OCI-LY3 (cell line): Measurements from ENCODE around the gene JMJD6.

Experiments
- H2AFZ ChIP-seq: fragments of 200-600, 300-600 bp; shearing (Covaris generic); 2 replicates; pipeline ENCODE4 v1.6.0; 2014; ENCODE audit warnings: antibody characterized with exemption, low read depth, low read length
- H3K27ac ChIP-seq: fragments of 200-600, 300-600 bp; sonication (generic); 2 replicates; pipeline ENCODE4 v1.5.1; 2014; ENCODE audit warnings: mild to moderate bottlenecking, low read length, moderate library complexity, mixed read lengths
- H3K27me3 ChIP-seq: fragments of 200-600, 300-600 bp; sonication (generic); 2 replicates; pipeline ENCODE4 v1.6.1; 2014; ENCODE audit warnings: low read depth, low read length, mixed read lengths
- H3K36me3 ChIP-seq: fragments of 200-600, 300-600 bp; sonication (generic); replicated peaks from 2 replicates; pipeline ENCODE3; 2014; ENCODE audit warnings: low read depth, low read length, mixed read lengths
- H3K4me1 ChIP-seq: fragments of 300-600, 200-600 bp; sonication (generic); 2 replicates; pipeline ENCODE4 v1.6.1; 2014; ENCODE audit warnings: low read length, mixed read lengths
- H3K4me2 ChIP-seq: fragments of 200-600, 300-600 bp; sonication (generic); 2 replicates; pipeline ENCODE4 v1.6.1; 2014; ENCODE audit warnings: low read length, mixed read lengths
- H3K4me3 ChIP-seq: fragments of 300-600, 200-600 bp; sonication (generic); 2 replicates; pipeline ENCODE4 v1.5.1; 2014; ENCODE audit warnings: antibody characterized with exemption, mild to moderate bottlenecking, low read length, moderate library complexity
- H3K79me2 ChIP-seq: fragments of 300-600, 200-600 bp; shearing (Covaris generic); 2 replicates; pipeline ENCODE4 v1.6.1; 2014; ENCODE audit warnings: mild to moderate bottlenecking, low read length, mixed read lengths
- H3K9ac ChIP-seq: fragments of 300-600, 200-600 bp; shearing (Covaris generic); 2 replicates; pipeline ENCODE4 v1.6.0; 2014; ENCODE audit warnings: mild to moderate bottlenecking, low read length, moderate library complexity
- H3K9me3 ChIP-seq: fragments of 200-600, 300-600 bp; shearing (Covaris generic); 2 replicates; pipeline ENCODE4 v1.6.1; 2014; ENCODE audit warnings: low read length, mixed read lengths; ENCODE audit not compliant: insufficient read depth
- H4K20me1 ChIP-seq: fragments of 200-600, 300-600 bp; sonication (generic); 2 replicates; pipeline ENCODE4 v1.6.1; 2016; ENCODE audit warnings: low read length, mixed read lengths; ENCODE audit not compliant: insufficient read depth
- EZH2phosphoT487 ChIP-seq: fragments of 200-600 bp; shearing (Covaris generic); IDR thresholded peaks from 2 replicates; pipeline ENCODE4 v1.6.1; 2018; ENCODE audit warnings: antibody characterized with exemption, mixed run types, low read depth
- TF ChIP-seq, protein P1 (sequence below): fragments of 200-600, 300-600 bp; sonication (generic); IDR thresholded peaks from 2 replicates; pipeline ENCODE4 v1.5.1; 2014; ENCODE audit warnings: antibody characterized with exemption, low read length, low read depth

JMJD6 gene

DNA sequence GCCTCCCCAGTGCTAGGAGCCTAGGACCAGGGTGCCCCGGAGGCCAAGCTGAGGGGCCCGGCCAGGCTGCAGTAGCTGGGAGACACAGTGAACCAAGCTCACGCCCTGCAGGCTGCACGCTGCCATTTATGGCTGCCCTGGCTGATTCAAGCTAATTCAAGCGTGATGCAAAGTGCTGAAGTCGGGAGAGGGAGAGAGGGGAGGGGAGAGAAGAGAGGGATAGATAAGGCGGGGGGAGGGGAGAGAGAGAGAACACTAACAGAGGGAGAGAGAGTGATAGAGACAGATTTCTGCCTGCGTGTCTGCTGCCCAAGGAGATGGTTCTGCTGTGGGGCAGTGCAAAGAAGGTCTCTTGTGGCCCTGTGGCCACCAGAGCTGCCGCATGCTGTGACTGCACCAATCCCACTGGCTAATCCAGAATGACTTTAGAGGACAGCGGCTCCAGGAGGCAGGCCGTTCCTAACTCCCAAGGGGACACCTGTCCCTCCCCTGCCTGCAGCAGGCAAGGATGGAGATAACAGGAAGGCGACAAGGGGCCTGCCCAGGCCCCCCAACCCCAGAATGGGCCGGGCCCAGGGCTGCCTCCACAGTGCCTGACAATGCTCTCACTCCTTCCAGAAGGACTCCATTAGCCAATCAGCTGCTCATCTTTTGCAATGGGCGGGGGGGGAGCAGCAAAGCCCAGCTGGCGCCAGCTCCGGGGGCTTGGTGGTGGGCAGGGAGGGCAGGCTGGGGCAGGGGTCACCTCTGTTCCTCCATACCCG lies 28.5 kb downstream of the JMJD6 start:
- no peak overlapping the region for H3K9ac ChIP-seq
- no peak overlapping the region for H3K27ac ChIP-seq
- peaks cover 4% of the 10 kb centered on the region; the same call in 1 of the 2 replicates for H3K27me3 ChIP-seq
- no peak overlapping the region for H2AFZ ChIP-seq
- no peaks in the 10 kb centered on the region for H3K36me3 ChIP-seq
- TF ChIP-seq, protein P1, sequence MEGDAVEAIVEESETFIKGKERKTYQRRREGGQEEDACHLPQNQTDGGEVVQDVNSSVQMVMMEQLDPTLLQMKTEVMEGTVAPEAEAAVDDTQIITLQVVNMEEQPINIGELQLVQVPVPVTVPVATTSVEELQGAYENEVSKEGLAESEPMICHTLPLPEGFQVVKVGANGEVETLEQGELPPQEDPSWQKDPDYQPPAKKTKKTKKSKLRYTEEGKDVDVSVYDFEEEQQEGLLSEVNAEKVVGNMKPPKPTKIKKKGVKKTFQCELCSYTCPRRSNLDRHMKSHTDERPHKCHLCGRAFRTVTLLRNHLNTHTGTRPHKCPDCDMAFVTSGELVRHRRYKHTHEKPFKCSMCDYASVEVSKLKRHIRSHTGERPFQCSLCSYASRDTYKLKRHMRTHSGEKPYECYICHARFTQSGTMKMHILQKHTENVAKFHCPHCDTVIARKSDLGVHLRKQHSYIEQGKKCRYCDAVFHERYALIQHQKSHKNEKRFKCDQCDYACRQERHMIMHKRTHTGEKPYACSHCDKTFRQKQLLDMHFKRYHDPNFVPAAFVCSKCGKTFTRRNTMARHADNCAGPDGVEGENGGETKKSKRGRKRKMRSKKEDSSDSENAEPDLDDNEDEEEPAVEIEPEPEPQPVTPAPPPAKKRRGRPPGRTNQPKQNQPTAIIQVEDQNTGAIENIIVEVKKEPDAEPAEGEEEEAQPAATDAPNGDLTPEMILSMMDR: no peak
- no peak for TF ChIP-seq EZH2phosphoT487
- H3K9me3 ChIP-seq: no peaks in the 10 kb centered on the region
- no peaks in the 10 kb centered on the region for H4K20me1 ChIP-seq
- H3K4me2 ChIP-seq: peak overlapping the region; percentile 78
- H3K4me1 ChIP-seq: peaks cover 48% of the 10 kb centered on the region
- 0 out of 2 replicates have a peak overlapping the region, but pooled peaks have one; percentile 34 for H3K4me3 ChIP-seq
- H3K79me2 ChIP-seq: no peaks in the 10 kb centered on the region

DNA sequence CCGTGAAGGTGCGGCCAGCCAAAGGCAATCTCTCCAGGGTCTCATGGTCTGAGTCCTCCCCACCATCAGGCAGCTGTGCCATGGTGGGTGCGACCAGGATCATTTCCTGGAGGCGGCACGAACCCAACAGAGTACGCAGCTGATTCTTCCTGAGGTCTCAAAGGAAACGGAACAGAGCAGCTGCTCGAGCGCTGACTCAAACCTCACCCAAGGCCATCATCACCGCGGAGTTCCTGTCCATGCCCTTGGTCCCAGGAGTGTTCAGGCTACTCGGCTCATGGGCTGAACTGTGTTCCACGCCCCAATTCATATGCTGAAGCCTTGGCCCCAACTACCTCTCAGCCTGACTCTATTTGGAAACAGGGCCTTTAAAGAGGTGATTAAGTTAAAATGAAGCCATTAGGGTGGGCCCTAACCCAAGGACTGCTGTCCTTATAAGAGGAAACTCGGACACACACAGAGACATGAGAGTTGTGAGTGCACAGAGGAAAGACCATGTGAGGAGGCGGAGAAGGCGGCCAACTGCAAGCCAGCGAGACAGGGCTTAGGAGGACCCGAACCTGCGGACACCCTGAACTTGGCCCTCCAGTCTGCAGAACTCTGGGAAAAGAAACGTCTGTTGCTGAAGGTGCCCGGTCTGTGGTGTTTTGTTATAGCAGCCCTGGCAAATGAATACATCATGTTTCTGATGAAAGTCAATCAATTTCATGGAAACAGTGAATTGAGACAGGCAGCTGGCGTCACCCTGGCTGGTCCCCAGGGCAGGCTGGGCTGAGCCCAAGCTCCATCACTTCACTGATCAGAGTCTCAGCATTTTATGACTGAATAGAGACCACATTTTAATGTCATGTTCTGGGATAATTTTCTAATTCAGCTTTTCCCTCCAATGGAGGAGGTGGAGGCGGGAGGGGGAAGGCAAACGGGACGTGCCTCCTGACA lies 29.4 kb downstream of the JMJD6 start:
- H3K9ac ChIP-seq: peak overlapping the region; percentile 17; the same call in 1 of the 2 replicates
- no peaks in the 10 kb centered on the region for H3K36me3 ChIP-seq
- peak overlapping the region; percentile 78 for H3K4me2 ChIP-seq
- no peaks in the 10 kb centered on the region for H4K20me1 ChIP-seq
- H3K4me1 ChIP-seq: peaks cover 51% of the 10 kb centered on the region
- peak overlapping the region; percentile 24; the same call in 1 of the 2 replicates for H2AFZ ChIP-seq
- TF ChIP-seq EZH2phosphoT487: no peak
- H3K27ac ChIP-seq: peak overlapping the region; percentile 49
- H3K27me3 ChIP-seq: peaks cover 4% of the 10 kb centered on the region; the same call in 1 of the 2 replicates
- H3K79me2 ChIP-seq: no peaks in the 10 kb centered on the region
- peak overlapping the region; percentile 34 for H3K4me3 ChIP-seq
- H3K9me3 ChIP-seq: no peaks in the 10 kb centered on the region

DNA sequence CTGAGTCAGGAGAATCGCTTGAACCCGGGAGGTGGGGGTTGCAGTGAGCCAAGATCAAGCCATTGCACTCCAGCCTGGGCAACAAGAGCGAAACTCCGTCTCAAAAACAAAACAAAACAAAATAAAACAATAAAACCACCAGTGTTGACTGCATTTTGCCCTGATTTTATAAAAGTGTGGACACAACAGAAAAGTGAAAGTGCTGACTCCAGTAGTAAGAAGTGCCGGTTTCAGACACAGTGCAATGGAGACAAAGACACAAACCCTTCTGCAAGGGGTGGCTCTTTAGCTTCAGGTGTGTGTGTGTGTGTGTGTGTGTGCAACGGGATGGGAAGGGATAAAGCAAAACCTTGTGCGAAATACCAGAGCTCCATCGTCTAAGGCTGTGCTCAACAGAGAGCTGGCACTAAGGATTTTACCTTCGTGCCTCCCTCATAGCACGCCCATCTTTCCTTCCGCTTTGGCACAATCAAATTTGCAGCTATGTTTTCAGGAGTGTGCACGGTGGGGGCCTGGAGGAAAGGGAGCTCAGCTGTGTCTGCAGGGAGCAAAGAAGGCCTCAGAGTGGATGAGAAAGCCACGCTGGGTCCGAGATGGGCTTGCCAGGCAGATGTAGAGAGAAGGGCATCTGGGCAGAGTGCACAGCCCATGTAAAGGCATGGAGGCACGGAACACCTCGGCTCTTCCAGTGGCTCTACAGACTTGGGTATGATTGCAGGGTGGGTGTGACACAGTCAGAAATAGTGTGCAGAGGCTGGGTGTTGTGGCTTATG lies 31.2 kb downstream of the JMJD6 start:
- Histone ChIP-seq H2AFZ (no peak overlapping the region), H3K4me2 (no peak overlapping the region), H3K4me3 (no peak overlapping the region), H3K36me3 (no peaks in the 10 kb centered on the region), H4K20me1 (no peaks in the 10 kb centered on the region), H3K9me3 (no peaks in the 10 kb centered on the region), H3K4me1 (peaks cover 44% of the 10 kb centered on the region), H3K79me2 (no peaks in the 10 kb centered on the region), H3K27ac (no peak overlapping the region), H3K9ac (no peak overlapping the region), H3K27me3 (peaks cover 4% of the 10 kb centered on the region; the same call in 1 of the 2 replicates)
- no peak for TF ChIP-seq EZH2phosphoT487
- TF ChIP-seq, protein P1: no peak

DNA sequence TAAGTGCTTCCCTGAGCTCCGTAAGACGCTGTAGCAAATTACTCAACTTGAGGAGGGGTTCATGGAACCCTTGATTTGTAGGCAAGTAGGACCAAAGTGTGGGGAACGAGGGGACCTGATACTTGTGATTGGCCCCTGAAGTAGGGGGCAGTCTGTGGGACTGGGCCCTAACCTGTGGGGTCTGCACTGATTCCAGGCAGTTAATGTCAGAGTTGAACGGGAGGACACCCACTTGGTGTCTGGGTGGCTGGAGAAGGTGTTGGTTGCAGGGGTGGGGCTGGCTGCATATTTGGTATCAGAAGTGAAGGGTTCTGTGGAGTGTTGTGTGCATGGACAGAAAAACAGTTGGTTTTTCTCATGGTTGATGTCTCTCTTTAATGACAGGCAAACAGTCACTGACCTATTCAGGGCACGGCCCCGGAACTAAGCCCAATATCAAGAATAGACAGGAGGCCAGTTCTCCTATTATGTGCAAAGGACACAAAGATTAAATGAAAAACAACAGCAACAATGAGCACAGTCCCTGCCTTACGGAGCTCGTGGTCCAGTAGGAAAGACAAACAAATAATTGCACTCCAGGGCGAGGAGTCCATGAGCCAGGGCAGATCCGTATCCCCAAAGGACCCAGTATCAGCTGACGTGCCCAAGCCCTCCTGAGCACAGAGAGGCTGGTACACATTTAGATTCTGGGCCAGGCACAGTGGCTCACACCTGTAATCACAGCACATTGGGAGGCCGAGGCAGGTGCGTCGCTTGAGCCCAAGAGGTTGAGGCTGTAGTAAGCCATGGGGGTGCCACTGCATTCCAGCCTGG lies 34.8 kb downstream of the JMJD6 start:
- Histone ChIP-seq H3K4me2 (no peak overlapping the region), H3K9me3 (no peaks in the 10 kb centered on the region), H3K79me2 (no peaks in the 10 kb centered on the region), H3K36me3 (no peaks in the 10 kb centered on the region), H4K20me1 (no peaks in the 10 kb centered on the region), H3K27ac (no peak overlapping the region), H3K27me3 (no peaks in the 10 kb centered on the region), H3K4me1 (peaks cover 21% of the 10 kb centered on the region), H3K9ac (no peak overlapping the region), H2AFZ (no peak overlapping the region), H3K4me3 (no peak overlapping the region)
- TF ChIP-seq, protein P1: no peak
- no peak for TF ChIP-seq EZH2phosphoT487
